Ishikawa (cell line): ENCODE data around the gene HNRNPU.

Experiments
- CEBPB ChIP-seq: IDR thresholded peaks from 2 replicates; pipeline ENCODE4 v1.6.1; 2012
- CREB1 ChIP-seq: IDR thresholded peaks from 2 replicates; pipeline ENCODE4 v1.6.1; 2012; ENCODE audit warnings: low read depth
- EGR1 ChIP-seq: IDR thresholded peaks from 2 replicates; pipeline ENCODE4 v1.6.1; 2012
- EP300 ChIP-seq: IDR thresholded peaks from 2 replicates; pipeline ENCODE4 v1.6.1; 2012; ENCODE audit warnings: borderline replicate concordance
- NFIC ChIP-seq: IDR thresholded peaks from 2 replicates; pipeline ENCODE4 v1.6.1; 2012
- RAD21 ChIP-seq: IDR thresholded peaks from 2 replicates; pipeline ENCODE4 v1.6.1; 2012; ENCODE audit warnings: low read depth
- TAF1 ChIP-seq: IDR thresholded peaks from 2 replicates; pipeline ENCODE4 v1.6.1; 2012; ENCODE audit warnings: low read depth, mild to moderate bottlenecking
- TCF12 ChIP-seq: IDR thresholded peaks from 2 replicates; pipeline ENCODE4 v1.6.1; 2012; ENCODE audit warnings: low read depth
- TEAD4 ChIP-seq: IDR thresholded peaks from 2 replicates; pipeline ENCODE4 v1.6.1; 2012
- YY1 ChIP-seq: IDR thresholded peaks from 2 replicates; pipeline ENCODE4 v1.6.1; 2012; ENCODE audit warnings: low read depth
- ZBTB7A ChIP-seq: IDR thresholded peaks from 2 replicates; pipeline ENCODE4 v1.6.1; 2012; ENCODE audit warnings: low read depth
- TF ChIP-seq, protein P1 (sequence below): IDR thresholded peaks from 2 replicates; pipeline ENCODE4 v1.6.1; 2012; ENCODE audit warnings: low read depth, mild to moderate bottlenecking
- TF ChIP-seq, protein P2 (sequence below): IDR thresholded peaks from 2 replicates; pipeline ENCODE4 v1.6.1; 2012
- TF ChIP-seq, protein P3 (sequence below): IDR thresholded peaks from 2 replicates; pipeline ENCODE4 v1.6.1; 2012

DNA sequence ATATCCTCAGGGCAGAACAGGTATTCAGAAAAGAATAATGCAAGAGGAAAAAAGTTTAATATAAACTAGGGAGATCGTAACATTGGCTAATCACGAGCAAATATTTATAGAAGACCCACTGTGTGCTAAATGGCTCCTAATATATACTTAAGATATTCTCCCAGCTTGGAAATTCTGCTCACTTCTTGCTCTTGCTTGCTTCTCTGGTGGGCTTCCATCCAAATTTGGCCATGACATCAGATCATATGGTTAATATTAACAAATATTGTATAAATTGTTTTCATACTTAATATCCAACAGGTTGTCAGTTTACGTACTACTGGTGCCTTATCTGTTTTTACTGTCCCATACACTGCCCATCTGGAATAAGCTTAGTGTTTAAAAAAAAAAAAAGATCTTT lies 27.8 kb downstream of the HNRNPU start:
- TF ChIP-seq, protein P1, sequence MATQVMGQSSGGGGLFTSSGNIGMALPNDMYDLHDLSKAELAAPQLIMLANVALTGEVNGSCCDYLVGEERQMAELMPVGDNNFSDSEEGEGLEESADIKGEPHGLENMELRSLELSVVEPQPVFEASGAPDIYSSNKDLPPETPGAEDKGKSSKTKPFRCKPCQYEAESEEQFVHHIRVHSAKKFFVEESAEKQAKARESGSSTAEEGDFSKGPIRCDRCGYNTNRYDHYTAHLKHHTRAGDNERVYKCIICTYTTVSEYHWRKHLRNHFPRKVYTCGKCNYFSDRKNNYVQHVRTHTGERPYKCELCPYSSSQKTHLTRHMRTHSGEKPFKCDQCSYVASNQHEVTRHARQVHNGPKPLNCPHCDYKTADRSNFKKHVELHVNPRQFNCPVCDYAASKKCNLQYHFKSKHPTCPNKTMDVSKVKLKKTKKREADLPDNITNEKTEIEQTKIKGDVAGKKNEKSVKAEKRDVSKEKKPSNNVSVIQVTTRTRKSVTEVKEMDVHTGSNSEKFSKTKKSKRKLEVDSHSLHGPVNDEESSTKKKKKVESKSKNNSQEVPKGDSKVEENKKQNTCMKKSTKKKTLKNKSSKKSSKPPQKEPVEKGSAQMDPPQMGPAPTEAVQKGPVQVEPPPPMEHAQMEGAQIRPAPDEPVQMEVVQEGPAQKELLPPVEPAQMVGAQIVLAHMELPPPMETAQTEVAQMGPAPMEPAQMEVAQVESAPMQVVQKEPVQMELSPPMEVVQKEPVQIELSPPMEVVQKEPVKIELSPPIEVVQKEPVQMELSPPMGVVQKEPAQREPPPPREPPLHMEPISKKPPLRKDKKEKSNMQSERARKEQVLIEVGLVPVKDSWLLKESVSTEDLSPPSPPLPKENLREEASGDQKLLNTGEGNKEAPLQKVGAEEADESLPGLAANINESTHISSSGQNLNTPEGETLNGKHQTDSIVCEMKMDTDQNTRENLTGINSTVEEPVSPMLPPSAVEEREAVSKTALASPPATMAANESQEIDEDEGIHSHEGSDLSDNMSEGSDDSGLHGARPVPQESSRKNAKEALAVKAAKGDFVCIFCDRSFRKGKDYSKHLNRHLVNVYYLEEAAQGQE: no peak
- TF ChIP-seq YY1: no peak
- TF ChIP-seq TAF1: no peak
- TF ChIP-seq TCF12: no peak
- TF ChIP-seq NFIC: no peak
- TF ChIP-seq, protein P2, sequence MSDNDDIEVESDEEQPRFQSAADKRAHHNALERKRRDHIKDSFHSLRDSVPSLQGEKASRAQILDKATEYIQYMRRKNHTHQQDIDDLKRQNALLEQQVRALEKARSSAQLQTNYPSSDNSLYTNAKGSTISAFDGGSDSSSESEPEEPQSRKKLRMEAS: no peak
- no peak for TF ChIP-seq EP300
- no peak for TF ChIP-seq RAD21
- no peak for TF ChIP-seq CEBPB
- no peak for TF ChIP-seq CREB1
- no peak for TF ChIP-seq EGR1
- no peak for TF ChIP-seq ZBTB7A
- TF ChIP-seq TEAD4: no peak
- TF ChIP-seq, protein P3, sequence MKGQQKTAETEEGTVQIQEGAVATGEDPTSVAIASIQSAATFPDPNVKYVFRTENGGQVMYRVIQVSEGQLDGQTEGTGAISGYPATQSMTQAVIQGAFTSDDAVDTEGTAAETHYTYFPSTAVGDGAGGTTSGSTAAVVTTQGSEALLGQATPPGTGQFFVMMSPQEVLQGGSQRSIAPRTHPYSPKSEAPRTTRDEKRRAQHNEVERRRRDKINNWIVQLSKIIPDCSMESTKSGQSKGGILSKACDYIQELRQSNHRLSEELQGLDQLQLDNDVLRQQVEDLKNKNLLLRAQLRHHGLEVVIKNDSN: no peak
